Measurements from ENCODE around the gene DNAH8.

Gene DNAH8

GRCh38 chr6:38988736-38989449, 273.8 kb downstream of the DNAH8 start:
- no peak for TF ChIP-seq CTCF (IDR thresholded peaks at IDR 0.05; ENCODE audit: low read depth, low read length)
- DNase-seq (ENCODE audit: low read depth in 2 of 2), result no peak
- H3K4me3 ChIP-seq (replicated peaks in 1 of 2; ENCODE audit: low read depth in 2 of 2, low read length in 2 of 2), result no peak overlapping the region

- H3K4me3 ChIP-seq (replicated peaks in 1 of 2; ENCODE audit: low read depth in 2 of 2, low read length in 2 of 2), result no peak overlapping the region
- no peak for TF ChIP-seq CTCF (IDR thresholded peaks at IDR 0.05; ENCODE audit: low read depth, low read length)
- DNase-seq (ENCODE audit: low read depth in 2 of 2), result no peak
Observed at GRCh38 chr6:38990475-38990874, 275.4 kb downstream of the DNAH8 start.

- no peak overlapping the region for H3K4me3 ChIP-seq (replicated peaks in 1 of 2; ENCODE audit: low read depth in 2 of 2, low read length in 2 of 2)
Observed at GRCh38 chr6:38996676-38997075, 281.6 kb downstream of the DNAH8 start.

GRCh38 chr6:38997128-38997761, 282.1 kb downstream of the DNAH8 start:
- peak; percentile 50 for TF ChIP-seq CTCF (IDR thresholded peaks at IDR 0.05; ENCODE audit: low read depth, low read length)
- DNase-seq (ENCODE audit: low read depth in 2 of 2), result peak; percentile 37 to 46
- no peak overlapping the region for H3K4me3 ChIP-seq (replicated peaks in 1 of 2; ENCODE audit: low read depth in 2 of 2, low read length in 2 of 2)

More at GRCh38 chr6:38996676-38997075, 281.6 kb downstream of the DNAH8 start:
- TF ChIP-seq CTCF (IDR thresholded peaks at IDR 0.05; ENCODE audit: low read depth, low read length), result no peak
- no peak for DNase-seq (ENCODE audit: low read depth in 2 of 2)

GRCh38 chr6:39003072-39003471, 288.0 kb downstream of the DNAH8 start:
- DNase-seq (ENCODE audit: low read depth in 2 of 2), result peak; percentile 3 to 5
- TF ChIP-seq CTCF (IDR thresholded peaks at IDR 0.05; ENCODE audit: low read depth, low read length), result peak; percentile 15
- H3K4me3 ChIP-seq (replicated peaks in 1 of 2; ENCODE audit: low read depth in 2 of 2, low read length in 2 of 2), result no peak overlapping the region

- TF ChIP-seq CTCF (IDR thresholded peaks at IDR 0.05; ENCODE audit: low read depth, low read length), result no peak
- no peak for DNase-seq (ENCODE audit: low read depth in 2 of 2)
- H3K4me3 ChIP-seq (replicated peaks in 1 of 2; ENCODE audit: low read depth in 2 of 2, low read length in 2 of 2), result no peak overlapping the region
Observed at GRCh38 chr6:39003492-39003891, 288.4 kb downstream of the DNAH8 start.

Data from cardiac fibroblast (primary cell).